KMS-11 (cell line): ENCODE data around the gene DDX27.

Experiments
- H2AFZ ChIP-seq: fragments of 200-600 bp; sonication (generic); 2 replicates; pipeline ENCODE4 v1.6.1; 2016; ENCODE audit warnings: antibody characterized with exemption, mixed run types, low read depth
- H3K27ac ChIP-seq: fragments of 200-600 bp; sonication (generic); 2 replicates; pipeline ENCODE4 v1.6.1; 2016; ENCODE audit warnings: mild to moderate bottlenecking, mixed run types
- H3K27me3 ChIP-seq: fragments of 200-600 bp; sonication (generic); 2 replicates; pipeline ENCODE4 v1.6.1; 2017; ENCODE audit warnings: mild to moderate bottlenecking, low read depth, mixed run types, moderate library complexity; ENCODE audit not compliant: insufficient read depth
- H3K36me3 ChIP-seq: fragments of 200-600 bp; sonication (generic); 2 replicates; pipeline ENCODE4 v1.6.1; 2017; ENCODE audit warnings: mild to moderate bottlenecking, mixed run types; ENCODE audit not compliant: insufficient read depth
- H3K4me1 ChIP-seq: fragments of 200-600 bp; sonication (generic); 2 replicates; pipeline ENCODE4 v1.6.1; 2016; ENCODE audit warnings: mild to moderate bottlenecking, low read depth, mixed run types; ENCODE audit not compliant: poor library complexity, severe bottlenecking
- H3K4me2 ChIP-seq: fragments of 200-600 bp; sonication (generic); 2 replicates; pipeline ENCODE4 v1.7.0; 2016; ENCODE audit warnings: mild to moderate bottlenecking, mixed run types
- H3K4me3 ChIP-seq: fragments of 200-600 bp; sonication (generic); IDR thresholded peaks from 2 replicates; pipeline ENCODE4 v1.6.1; 2017; ENCODE audit warnings: low read depth, low read length, mixed read lengths; ENCODE audit not compliant: insufficient read depth
- H3K79me2 ChIP-seq: fragments of 200-600 bp; sonication (generic); 2 replicates; pipeline ENCODE4 v1.6.1; 2016; ENCODE audit warnings: low read depth, mixed run types; ENCODE audit not compliant: insufficient read depth
- H3K9ac ChIP-seq: fragments of 200-600 bp; sonication (generic); 2 replicates; pipeline ENCODE4 v1.6.1; 2016; ENCODE audit warnings: mild to moderate bottlenecking, mixed run types
- H4K20me1 ChIP-seq: fragments of 200-600 bp; sonication (generic); 2 replicates; pipeline ENCODE4 v1.6.1; 2016; ENCODE audit warnings: mild to moderate bottlenecking, mixed run types; ENCODE audit not compliant: insufficient read depth
- CTCF ChIP-seq: fragments of 200-600 bp; sonication (generic); conservative IDR thresholded peaks from 2 replicates; pipeline ENCODE4 v1.6.1; 2017; ENCODE audit warnings: low read depth, mild to moderate bottlenecking, antibody characterized with exemption, low read length, moderate library complexity, mixed read lengths

Gene DDX27

GRCh38 chr20:49228676-49229075 lies 9.5 kb downstream of the DDX27 start:
- no peaks in the 10 kb centered on the region for H3K4me1 ChIP-seq
- H2AFZ ChIP-seq: no peak overlapping the region
- H3K27ac ChIP-seq: no peak overlapping the region
- peaks cover 37% of the 10 kb centered on the region; the same call in 1 of the 2 replicates for H3K36me3 ChIP-seq
- no peak overlapping the region for H3K4me3 ChIP-seq
- no peaks in the 10 kb centered on the region for H3K27me3 ChIP-seq
- no peaks in the 10 kb centered on the region for H4K20me1 ChIP-seq
- H3K4me2 ChIP-seq: no peak overlapping the region
- no peak for TF ChIP-seq CTCF
- H3K9ac ChIP-seq: no peak overlapping the region
- no peaks in the 10 kb centered on the region; the same call in 1 of the 2 replicates for H3K79me2 ChIP-seq

DNA sequence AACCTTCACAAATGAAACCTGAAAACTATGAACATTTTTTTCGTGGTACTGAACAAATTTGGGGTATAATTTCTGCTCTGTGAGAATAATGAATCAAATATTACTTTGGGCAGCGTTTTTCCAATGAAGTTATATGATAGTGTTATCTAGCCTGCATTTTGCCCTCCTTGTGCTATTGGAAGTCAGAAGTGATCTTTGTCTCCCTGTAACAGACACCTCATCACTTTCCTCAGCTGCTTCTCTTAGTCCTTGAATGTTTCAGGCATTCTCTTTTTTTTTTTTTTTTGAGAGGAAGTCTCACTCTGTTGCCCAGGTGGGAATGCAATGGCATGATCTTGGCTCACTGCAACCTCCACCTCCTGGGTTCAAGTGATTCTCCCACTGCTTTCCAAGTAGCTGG lies 10.2 kb downstream of the DDX27 start:
- Histone ChIP-seq H3K27ac (no peak overlapping the region), H2AFZ (no peak overlapping the region), H3K27me3 (no peaks in the 10 kb centered on the region), H3K4me3 (no peak overlapping the region), H3K36me3 (peaks cover 37% of the 10 kb centered on the region; the same call in 1 of the 2 replicates), H3K9ac (no peak overlapping the region), H3K79me2 (no peaks in the 10 kb centered on the region; the same call in 1 of the 2 replicates), H4K20me1 (no peaks in the 10 kb centered on the region), H3K4me2 (no peak overlapping the region), H3K4me1 (no peaks in the 10 kb centered on the region)
- no peak for TF ChIP-seq CTCF

- Histone ChIP-seq H3K4me3 (no peak overlapping the region), H3K4me1 (no peaks in the 10 kb centered on the region), H3K36me3 (peaks cover 38% of the 10 kb centered on the region; the same call in 1 of the 2 replicates), H3K27me3 (no peaks in the 10 kb centered on the region), H3K79me2 (no peaks in the 10 kb centered on the region; the same call in 1 of the 2 replicates), H3K27ac (no peak overlapping the region), H3K4me2 (no peak overlapping the region), H3K9ac (no peak overlapping the region), H4K20me1 (no peaks in the 10 kb centered on the region), H2AFZ (no peak overlapping the region)
- TF ChIP-seq CTCF: no peak
Observed at GRCh38 chr20:49230021-49230420, 10.8 kb downstream of the DDX27 start.

DNA sequence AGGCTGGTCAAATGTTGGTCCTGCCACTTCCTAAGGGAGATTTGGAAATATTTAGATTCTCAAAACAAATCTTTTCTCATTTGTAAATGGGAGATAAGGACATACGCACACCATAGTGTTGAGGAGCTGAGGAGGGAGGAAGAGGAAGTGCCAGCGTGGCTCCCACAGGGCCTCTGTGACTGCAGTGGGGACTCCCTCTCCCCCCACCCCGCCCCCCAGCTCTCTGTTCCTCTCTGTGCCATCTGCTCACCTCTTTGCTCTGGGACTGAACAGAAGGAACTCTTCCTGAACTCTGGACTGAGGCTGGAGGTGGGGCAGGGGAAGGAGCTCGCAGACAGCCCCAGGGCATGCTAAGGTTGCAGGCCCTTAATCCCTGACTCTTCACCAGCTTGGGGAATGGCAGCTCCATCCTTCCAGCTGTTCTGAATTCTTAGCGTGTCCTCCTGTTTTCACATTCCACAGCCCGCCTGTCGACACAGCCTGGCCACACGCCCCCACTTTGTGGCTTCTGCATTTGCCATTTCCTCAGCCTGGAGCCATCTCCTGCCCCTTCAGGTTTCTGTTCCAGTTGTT lies 11.4 kb downstream of the DDX27 start:
- H3K27ac ChIP-seq: no peak overlapping the region
- H2AFZ ChIP-seq: no peak overlapping the region
- no peaks in the 10 kb centered on the region; the same call in 1 of the 2 replicates for H3K79me2 ChIP-seq
- TF ChIP-seq CTCF: no peak
- H3K27me3 ChIP-seq: no peaks in the 10 kb centered on the region
- no peak overlapping the region for H3K4me2 ChIP-seq
- no peaks in the 10 kb centered on the region for H3K4me1 ChIP-seq
- H3K36me3 ChIP-seq: peaks cover 37% of the 10 kb centered on the region; the same call in 1 of the 2 replicates
- no peaks in the 10 kb centered on the region for H4K20me1 ChIP-seq
- H3K9ac ChIP-seq: no peak overlapping the region
- no peak overlapping the region for H3K4me3 ChIP-seq
